GM12873 (cell line): ENCODE results near the gene SYCP2.

Experiments used
- CTCF ChIP-seq: IDR thresholded peaks from 2 replicates; pipeline ENCODE4 v1.5.1; 2012; ENCODE audit warnings: low read depth, mild to moderate bottlenecking, moderate library complexity, low read length, control low read depth; ENCODE audit not compliant: insufficient read depth; ENCODE audit errors: missing control alignments

SYCP2 gene

GRCh38 chr20:59925359-59925758 lies 8.1 kb downstream of the SYCP2 start:
- no peak for TF ChIP-seq CTCF

- TF ChIP-seq CTCF: no peak
Measured at GRCh38 chr20:59923514-59923913, 9.9 kb downstream of the SYCP2 start.

- no peak for TF ChIP-seq CTCF
Measured at GRCh38 chr20:59920944-59921343, 12.5 kb downstream of the SYCP2 start.

GRCh38 chr20:59912609-59913008 lies 20.8 kb downstream of the SYCP2 start:
- no peak for TF ChIP-seq CTCF

- TF ChIP-seq CTCF: no peak
Measured at GRCh38 chr20:59911041-59911440, 22.4 kb downstream of the SYCP2 start.

- no peak for TF ChIP-seq CTCF
Measured at GRCh38 chr20:59908855-59909254, 24.6 kb downstream of the SYCP2 start.

- TF ChIP-seq CTCF: no peak
Measured at GRCh38 chr20:59903621-59904020, 29.8 kb downstream of the SYCP2 start.
